GM12878 (cell line): ENCODE measurements around the gene PATL2. TPM values are rescaled to one million over a fixed set of nuclear protein-coding genes. Genes with fewer than 3 reads are reported as not detected.

Experiments
- BMI1 ChIP-seq: fragments of 450-650 bp; IDR thresholded peaks from 2 replicates; pipeline ENCODE4 v1.6.1; 2016; ENCODE audit warnings: mild to moderate bottlenecking, moderate library complexity, borderline replicate concordance
- JUND ChIP-seq: IDR thresholded peaks from 2 replicates; pipeline ENCODE4 v1.6.1; 2012; ENCODE audit warnings: low read depth, mild to moderate bottlenecking, low read length, improper control_type of control experiment, moderate library complexity
- MTA2 ChIP-seq: fragments of 450-650 bp; IDR thresholded peaks from 2 replicates; pipeline ENCODE4 v1.6.1; 2016; ENCODE audit warnings: low read depth, mild to moderate bottlenecking, moderate library complexity
- MXI1 ChIP-seq: fragments of 150-350 bp; IDR thresholded peaks from 2 replicates; pipeline ENCODE4 v1.6.1; 2011; ENCODE audit warnings: low read depth, mild to moderate bottlenecking, inconsistent platforms, low read length, improper control_type of control experiment
- NFYB ChIP-seq: IDR thresholded peaks from 2 replicates; pipeline ENCODE4 v1.6.1; 2011; ENCODE audit warnings: low read depth, mild to moderate bottlenecking, low read length, improper control_type of control experiment, moderate library complexity; ENCODE audit not compliant: insufficient read depth
- NR2F1 ChIP-seq: fragments of 450-650 bp; conservative IDR thresholded peaks from 2 replicates; pipeline ENCODE4 v1.6.1; 2017; ENCODE audit warnings: mild to moderate bottlenecking
- POLR2A ChIP-seq: IDR thresholded peaks from 2 replicates; pipeline ENCODE4 v1.6.1; 2011; ENCODE audit warnings: low read depth, mild to moderate bottlenecking, low read length
- RCOR1 ChIP-seq: conservative IDR thresholded peaks from 2 replicates; pipeline ENCODE4 v1.6.1; 2012; ENCODE audit warnings: low read depth, low read length, improper control_type of control experiment
- RUNX3 ChIP-seq: IDR thresholded peaks from 2 replicates; pipeline ENCODE4 v1.6.1; 2012; ENCODE audit warnings: low read length, inconsistent platforms
- SP1 ChIP-seq: IDR thresholded peaks from one replicate; pipeline ENCODE4 v1.6.1; 2011; ENCODE audit warnings: low read depth, low read length
- SREBF2 ChIP-seq: IDR thresholded peaks from 2 replicates; pipeline ENCODE4 v1.6.1; 2012; ENCODE audit warnings: mild to moderate bottlenecking, low read length
- TCF7 ChIP-seq: IDR thresholded peaks from 2 replicates; pipeline ENCODE4 v1.6.1; 2014; ENCODE audit warnings: antibody characterized with exemption, borderline replicate concordance
- ZNF207 ChIP-seq: fragments of 450-650 bp; IDR thresholded peaks from 2 replicates; pipeline ENCODE4 v1.6.1; 2014; ENCODE audit warnings: antibody characterized with exemption, mild to moderate bottlenecking, borderline replicate concordance
- polyA plus RNA-seq, 11 experiments: library from polyadenylated mRNA; depleted of rRNA in 4 of 11; unstranded in 6 of 11; stranded (reverse) in 5 of 11; fragments of >200 nt; fragmentation: Nextera tagmentation in 4 of 11; fragmentation: Illumina TruSeq in 1 of 11; extraction: Ambion mirVana in 4 of 11; extraction: Trizol in 1 of 11; gene quantifications; 1 replicate in 1 of 11; 2 replicates in 10 of 11; pipeline versions ENCODE4 v1.2.1 to v1.2.3, GENCODE V29; 2011 to 2016; ENCODE audit warnings: inconsistent platforms in 2 of 11, missing spikeins in 2 of 11, low read depth in 1 of 11
- total RNA-seq, 4 experiments: library from RNA; depleted of rRNA in 3 of 4; stranded (reverse); fragments of >200 nt in 3 of 4; fragmentation: Illumina TruSeq in 1 of 4; extraction: Trizol in 1 of 4; gene quantifications; 2 replicates each; pipeline versions ENCODE4 v1.2.1 to v1.2.3, GENCODE V29; 2013 to 2021
- TF ChIP-seq, protein P1 (sequence below): fragments of 450-650 bp; formaldehyde crosslinking; IDR thresholded peaks from 2 replicates; pipeline ENCODE4 v1.5.0; 2022; ENCODE audit warnings: mild to moderate bottlenecking, missing genetic modification characterization

PATL2 gene
- total and polyA plus RNA-seq, 10 of the 15 experiments (the other 5 are each of a cell fraction or from before 2014, with no cell fraction given) = 4.2 to 16.2 (median 12.1) TPM

DNA sequence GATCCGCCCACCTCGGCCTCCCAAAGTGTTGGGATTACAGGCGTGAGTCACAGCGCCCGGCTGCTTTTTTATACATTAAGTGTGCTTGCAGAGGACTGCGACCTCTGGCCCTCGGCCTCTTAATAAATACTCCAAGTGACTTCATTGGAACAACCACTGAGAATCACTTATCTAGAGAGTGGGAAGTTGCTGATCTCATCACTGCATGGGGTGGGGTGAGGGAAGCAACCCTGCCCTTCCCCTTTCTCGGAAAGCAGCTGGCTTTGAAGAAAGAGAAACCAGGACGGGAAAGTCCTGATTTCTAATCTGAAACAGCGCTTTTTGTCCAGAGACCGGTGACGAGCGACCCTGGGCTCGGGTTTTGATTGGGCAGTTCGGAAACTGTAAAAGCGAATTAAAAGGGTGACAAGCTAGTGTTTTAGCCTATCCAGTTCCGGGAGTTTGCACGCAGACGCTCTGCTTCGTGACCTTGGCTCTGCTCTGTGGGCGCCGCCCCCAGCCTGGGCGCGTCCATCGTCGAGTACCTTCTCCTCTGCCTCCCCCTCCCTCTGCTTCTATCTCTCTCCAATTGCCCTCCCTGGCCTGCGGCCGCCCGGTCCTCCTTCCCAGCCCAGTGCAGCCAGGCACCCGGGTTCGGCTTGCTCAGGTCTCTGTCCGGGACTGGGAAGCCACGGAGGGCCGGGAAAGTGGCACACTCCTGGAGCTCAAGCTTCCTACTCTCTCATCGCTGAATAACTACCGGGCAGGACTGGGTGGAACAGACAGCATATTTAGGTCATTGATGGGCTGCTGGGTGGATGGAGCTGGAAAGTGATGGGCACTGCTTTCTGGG, 17.7 kb upstream of the PATL2 start (continued):
- peak; percentile 64; the same call in 1 of the 2 replicates for TF ChIP-seq MXI1
- TF ChIP-seq RUNX3 = peak; percentile 52; the same call in 1 of the 2 replicates
- TF ChIP-seq RCOR1 = no peak
- TF ChIP-seq POLR2A = peak; percentile 92
- peak; percentile 98 for TF ChIP-seq NR2F1
- 0 out of 2 replicates have a peak, but pooled peaks have one; percentile 43 for TF ChIP-seq SREBF2
- TF ChIP-seq NFYB = peak; percentile 91
- no peak; the same call in 1 of the 2 replicates for TF ChIP-seq ZNF207
- peak; percentile 22; the same call in 1 of the 2 replicates for TF ChIP-seq TCF7
- TF ChIP-seq, protein P1, sequence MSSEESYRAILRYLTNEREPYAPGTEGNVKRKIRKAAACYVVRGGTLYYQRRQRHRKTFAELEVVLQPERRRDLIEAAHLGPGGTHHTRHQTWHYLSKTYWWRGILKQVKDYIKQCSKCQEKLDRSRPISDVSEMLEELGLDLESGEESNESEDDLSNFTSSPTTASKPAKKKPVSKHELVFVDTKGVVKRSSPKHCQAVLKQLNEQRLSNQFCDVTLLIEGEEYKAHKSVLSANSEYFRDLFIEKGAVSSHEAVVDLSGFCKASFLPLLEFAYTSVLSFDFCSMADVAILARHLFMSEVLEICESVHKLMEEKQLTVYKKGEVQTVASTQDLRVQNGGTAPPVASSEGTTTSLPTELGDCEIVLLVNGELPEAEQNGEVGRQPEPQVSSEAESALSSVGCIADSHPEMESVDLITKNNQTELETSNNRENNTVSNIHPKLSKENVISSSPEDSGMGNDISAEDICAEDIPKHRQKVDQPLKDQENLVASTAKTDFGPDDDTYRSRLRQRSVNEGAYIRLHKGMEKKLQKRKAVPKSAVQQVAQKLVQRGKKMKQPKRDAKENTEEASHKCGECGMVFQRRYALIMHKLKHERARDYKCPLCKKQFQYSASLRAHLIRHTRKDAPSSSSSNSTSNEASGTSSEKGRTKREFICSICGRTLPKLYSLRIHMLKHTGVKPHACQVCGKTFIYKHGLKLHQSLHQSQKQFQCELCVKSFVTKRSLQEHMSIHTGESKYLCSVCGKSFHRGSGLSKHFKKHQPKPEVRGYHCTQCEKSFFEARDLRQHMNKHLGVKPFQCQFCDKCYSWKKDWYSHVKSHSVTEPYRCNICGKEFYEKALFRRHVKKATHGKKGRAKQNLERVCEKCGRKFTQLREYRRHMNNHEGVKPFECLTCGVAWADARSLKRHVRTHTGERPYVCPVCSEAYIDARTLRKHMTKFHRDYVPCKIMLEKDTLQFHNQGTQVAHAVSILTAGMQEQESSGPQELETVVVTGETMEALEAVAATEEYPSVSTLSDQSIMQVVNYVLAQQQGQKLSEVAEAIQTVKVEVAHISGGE (CRISPR knock-in tag) = no peak
- peak; percentile 43; the same call in 1 of the 2 replicates for TF ChIP-seq BMI1
- TF ChIP-seq SP1 = peak; percentile 68
- peak; percentile 81 for TF ChIP-seq MTA2
- TF ChIP-seq JUND = peak; percentile 44; the same call in 1 of the 2 replicates
